GM23338 (cell line): ENCODE results near the gene REC8. TPM values are rescaled to one million over a fixed set of nuclear protein-coding genes. Genes with fewer than 3 reads are reported as not detected.
A peak's percentile ranks its signal among the peaks of the same experiment; 100 is the strongest.

Experiments
- ATAC-seq: fragments of 200-7000 bp; cut with Tn5 transposase; 3 replicates; pipeline ENCODE4 v1.9.1; 2020
- DNase-seq: peaks from one replicate; pipeline ENCODE4 v3.0.0-alpha.2; 2015; ENCODE audit warnings: low spot score
- H2AFZ ChIP-seq: fragments of 200-600 bp; sonication (generic); 2 replicates; pipeline ENCODE4 v1.8.0; 2016; ENCODE audit warnings: antibody characterized with exemption, mild to moderate bottlenecking, moderate library complexity
- H3F3A ChIP-seq: fragments of 200-600 bp; sonication (generic); replicated peaks from 2 replicates; pipeline ENCODE4 v1.8.0; 2017; ENCODE audit warnings: antibody characterized with exemption, mixed run types, low read depth
- H3K27ac ChIP-seq: fragments of 200-600 bp; sonication (generic); 2 replicates; pipeline ENCODE4 v1.6.1; 2016; ENCODE audit warnings: low read depth
- H3K27me3 ChIP-seq: fragments of 200-600 bp; sonication (generic); 2 replicates; pipeline ENCODE4 v1.8.0; 2016; ENCODE audit warnings: mild to moderate bottlenecking, mixed run types, moderate library complexity; ENCODE audit not compliant: insufficient read depth
- H3K36me3 ChIP-seq: fragments of 200-600 bp; sonication (generic); 2 replicates; pipeline ENCODE4 v1.8.0; 2016; ENCODE audit warnings: mild to moderate bottlenecking; ENCODE audit not compliant: insufficient read depth
- H3K4me1 ChIP-seq: fragments of 200-600 bp; sonication (generic); 2 replicates; pipeline ENCODE4 v1.8.0; 2016; ENCODE audit warnings: mild to moderate bottlenecking, moderate library complexity; ENCODE audit not compliant: insufficient read depth
- H3K4me2 ChIP-seq: fragments of 200-600 bp; sonication (generic); 2 replicates; pipeline ENCODE4 v1.7.1; 2017; ENCODE audit warnings: mixed run types
- H3K4me3 ChIP-seq: fragments of 200-600 bp; sonication (generic); 2 replicates; pipeline ENCODE4 v1.6.1; 2016; ENCODE audit warnings: mixed run types
- H3K79me2 ChIP-seq: fragments of 200-600 bp; sonication (generic); replicated peaks from 2 replicates; pipeline ENCODE4 v1.8.0; 2017; ENCODE audit warnings: mild to moderate bottlenecking; ENCODE audit not compliant: insufficient read depth
- H3K9me2 ChIP-seq: fragments of 200-600 bp; sonication (generic); 2 replicates; pipeline ENCODE4 v1.8.0; 2017; ENCODE audit not compliant: insufficient read depth
- H4K20me1 ChIP-seq: fragments of 200-600 bp; sonication (generic); replicated peaks from 2 replicates; pipeline ENCODE4 v1.8.0; 2017; ENCODE audit warnings: mild to moderate bottlenecking; ENCODE audit not compliant: insufficient read depth
- H3K27ac Mint-ChIP-seq: 2 replicates; pipeline ENCODE4 v1.8.0; 2020; ENCODE audit warnings: inconsistent platforms, mild to moderate bottlenecking, moderate library complexity, mixed read lengths
- H3K27me3 Mint-ChIP-seq: 3 replicates; pipeline ENCODE4 v1.8.0; 2022; ENCODE audit warnings: low read depth, mild to moderate bottlenecking, moderate library complexity, mixed read lengths, inconsistent platforms; ENCODE audit not compliant: insufficient read depth, poor library complexity
- H3K36me3 Mint-ChIP-seq: 3 replicates; pipeline ENCODE4 v1.8.0; 2021; ENCODE audit warnings: low read depth, mild to moderate bottlenecking, inconsistent platforms, moderate library complexity, mixed read lengths
- H3K4me1 Mint-ChIP-seq: 3 replicates; pipeline ENCODE4 v1.8.0; 2020; ENCODE audit warnings: mild to moderate bottlenecking, inconsistent platforms, mixed read lengths
- H3K4me3 Mint-ChIP-seq: 3 replicates; pipeline ENCODE4 v1.8.0; 2021; ENCODE audit warnings: moderate library complexity, mild to moderate bottlenecking, inconsistent platforms, mixed read lengths
- H3K9me3 Mint-ChIP-seq: 3 replicates; pipeline ENCODE4 v1.8.0; 2020; ENCODE audit warnings: moderate library complexity, mild to moderate bottlenecking, inconsistent platforms, mixed read lengths
- CREB1 ChIP-seq: fragments of 250-450 bp; sonication (Bioruptor Pico); IDR thresholded peaks from 2 replicates; pipeline ENCODE4 v1.5.0; 2020; ENCODE audit warnings: low read depth, mild to moderate bottlenecking, moderate library complexity
- CTCF ChIP-seq, 2 experiments: fragments of 200-600 bp in 1 of 2; sonication (generic) in 1 of 2; conservative IDR thresholded peaks; 2 replicates each; pipeline versions ENCODE4 v1.5.1 to v1.6.1; 2016 to 2017; ENCODE audit warnings: antibody characterized with exemption in 2 of 2, low read depth in 2 of 2, mild to moderate bottlenecking in 2 of 2, moderate library complexity in 1 of 2
- EZH2 ChIP-seq: fragments of 200-600 bp; sonication (generic); IDR thresholded peaks from one replicate; pipeline ENCODE4 v1.8.0; 2017; ENCODE audit warnings: antibody characterized with exemption, mild to moderate bottlenecking, low read depth; ENCODE audit not compliant: unreplicated experiment
- EZH2phosphoT487 ChIP-seq: fragments of 200-600 bp; sonication (generic); IDR thresholded peaks from one replicate; pipeline ENCODE4 v1.8.1; 2018; ENCODE audit warnings: antibody characterized with exemption; ENCODE audit not compliant: unreplicated experiment
- JUNB ChIP-seq: IDR thresholded peaks from one replicate; pipeline ENCODE4 v1.6.1; 2016; ENCODE audit warnings: antibody characterized with exemption; ENCODE audit not compliant: unreplicated experiment
- NANOG ChIP-seq: IDR thresholded peaks from 2 replicates; pipeline ENCODE4 v1.6.1; 2016; ENCODE audit warnings: antibody characterized with exemption, borderline replicate concordance
- POLR2AphosphoS5 ChIP-seq: IDR thresholded peaks from 2 replicates; pipeline ENCODE4 v1.6.1; 2016; ENCODE audit warnings: antibody characterized with exemption, low read depth
- REST ChIP-seq: IDR thresholded peaks from one replicate; pipeline ENCODE4 v1.6.1; 2018; ENCODE audit warnings: antibody characterized with exemption; ENCODE audit not compliant: unreplicated experiment
- STAT1 ChIP-seq: IDR thresholded peaks from one replicate; pipeline ENCODE4 v1.6.1; 2016; ENCODE audit warnings: antibody characterized with exemption; ENCODE audit not compliant: unreplicated experiment
- ZNF114 ChIP-seq: fragments of 250-450 bp; sonication (Bioruptor Pico); IDR thresholded peaks from 2 replicates; pipeline ENCODE4 v1.5.0; 2020; ENCODE audit warnings: mild to moderate bottlenecking, moderate library complexity
- ZNF331 ChIP-seq: fragments of 250-450 bp; sonication (Bioruptor Pico); IDR thresholded peaks from 2 replicates; pipeline ENCODE4 v1.5.0; 2020; ENCODE audit warnings: low read depth, mild to moderate bottlenecking, moderate library complexity
- polyA plus RNA-seq: library from polyadenylated mRNA; unstranded; fragments of >200 nt; fragmentation: Nextera tagmentation; extraction: Ambion mirVana; gene quantifications from 2 replicates; pipeline ENCODE4 v1.2.1, GENCODE V29; 2016
- total RNA-seq: library from RNA; depleted of rRNA; stranded (reverse); fragments of >200 nt; shearing (Covaris generic); gene quantifications from 2 replicates; pipeline ENCODE4 v1.2.3, GENCODE V29; 2014
- TF ChIP-seq, protein P1 (sequence below): fragments of 250-450 bp; sonication (Bioruptor Pico); IDR thresholded peaks from 2 replicates; pipeline ENCODE4 v1.5.0; 2020; ENCODE audit warnings: mild to moderate bottlenecking, moderate library complexity
- TF ChIP-seq, protein P2 (sequence below): IDR thresholded peaks from 2 replicates; pipeline ENCODE4 v1.6.1; 2016; ENCODE audit warnings: antibody characterized with exemption

The REC8 gene
- total and polyA plus RNA-seq, 2 experiments from 2014 or later, result 25.7 to 36.8 TPM

DNA sequence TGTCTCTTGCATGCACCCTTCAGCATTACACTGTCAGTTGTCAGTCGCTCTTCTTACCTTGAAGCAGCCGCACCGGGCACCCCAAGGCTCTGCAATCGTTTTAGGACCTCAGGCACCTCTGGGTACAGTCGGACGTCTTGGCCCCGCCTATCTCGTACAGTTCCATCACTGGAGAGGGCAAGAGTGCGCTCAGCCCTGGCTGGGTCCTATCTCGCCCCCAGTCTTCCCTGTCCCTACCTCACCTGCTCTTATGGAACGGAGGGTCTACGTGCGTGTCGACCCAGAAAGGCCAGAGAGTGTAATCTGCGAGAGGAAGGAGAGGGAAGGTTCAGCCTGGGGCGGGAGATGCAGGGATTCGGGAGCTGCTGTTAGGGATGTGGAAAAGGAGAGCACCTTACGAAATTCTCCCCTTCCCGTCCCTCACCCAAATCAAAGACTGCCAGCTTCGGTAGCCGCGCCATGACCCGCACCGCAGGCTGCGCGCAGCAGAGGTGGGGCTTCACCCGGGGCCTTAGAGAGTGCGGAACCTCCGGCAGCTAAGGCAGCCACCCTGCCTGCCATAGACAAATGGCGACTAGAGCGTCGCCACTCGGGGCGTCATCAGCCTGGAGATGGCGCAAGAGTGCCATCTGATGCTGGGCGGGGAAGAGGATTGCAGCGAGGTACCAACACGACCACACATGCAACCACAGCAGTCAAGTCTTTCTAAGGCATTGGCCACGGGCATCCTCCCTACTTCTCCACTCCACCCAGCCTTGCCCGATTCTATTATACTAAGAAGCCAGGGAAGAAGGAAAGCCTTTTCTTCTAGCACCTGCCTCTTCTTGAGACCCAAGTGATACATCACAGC is 43.8 kb downstream of the REC8 start, which contains the start of gene MDP1:
MDP1 (minus strand) TSS at position 572 of the 850 bp plus-strand sequence; CDS start at position 461, 111 bp downstream.
- Histone ChIP-seq H3K36me3 (no peaks in the 10 kb centered on the region), H3F3A (peaks cover 29% of the 10 kb centered on the region), H3K9me2 (no peaks in the 10 kb centered on the region), H3K79me2 (peaks cover 16% of the 10 kb centered on the region), H3K4me1 (peaks cover 16% of the 10 kb centered on the region), H2AFZ (peak within 1 kb of the TSS; percentile 89), H3K4me2 (peak within 1 kb of the TSS; percentile 98), H3K4me3 (peak within 1 kb of the TSS; percentile 93), H4K20me1 (peaks cover 11% of the 10 kb centered on the region), H3K27me3 (no peaks in the 10 kb centered on the region), H3K27ac (peak within 1 kb of the TSS; percentile 95)
- Mint-ChIP-seq H3K9me3 (peaks cover 3% of the 10 kb centered on the region; the same call in 2 of the 3 replicates), H3K4me3 (peak within 1 kb of the TSS; percentile 93), H3K27me3 (peaks cover 19% of the 10 kb centered on the region), H3K4me1 (peaks cover 19% of the 10 kb centered on the region), H3K36me3 (peaks cover 34% of the 10 kb centered on the region), H3K27ac (peak within 1 kb of the TSS; percentile 92)
- TF ChIP-seq CTCF (conservative IDR thresholded peaks at IDR 0.05; ENCODE audit: low read depth in 2 of 2) (peak; percentile 60 to 85), POLR2AphosphoS5 (peak; percentile 84), NANOG (no peak), ZNF114 (CRISPR knock-in tag) (no peak), STAT1 (no peak), JUNB (no peak), REST (no peak), EZH2 (no peak), EZH2phosphoT487 (no peak), CREB1 (CRISPR knock-in tag) (peak; percentile 96), ZNF331 (CRISPR knock-in tag) (no peak)
- TF ChIP-seq, protein P1, sequence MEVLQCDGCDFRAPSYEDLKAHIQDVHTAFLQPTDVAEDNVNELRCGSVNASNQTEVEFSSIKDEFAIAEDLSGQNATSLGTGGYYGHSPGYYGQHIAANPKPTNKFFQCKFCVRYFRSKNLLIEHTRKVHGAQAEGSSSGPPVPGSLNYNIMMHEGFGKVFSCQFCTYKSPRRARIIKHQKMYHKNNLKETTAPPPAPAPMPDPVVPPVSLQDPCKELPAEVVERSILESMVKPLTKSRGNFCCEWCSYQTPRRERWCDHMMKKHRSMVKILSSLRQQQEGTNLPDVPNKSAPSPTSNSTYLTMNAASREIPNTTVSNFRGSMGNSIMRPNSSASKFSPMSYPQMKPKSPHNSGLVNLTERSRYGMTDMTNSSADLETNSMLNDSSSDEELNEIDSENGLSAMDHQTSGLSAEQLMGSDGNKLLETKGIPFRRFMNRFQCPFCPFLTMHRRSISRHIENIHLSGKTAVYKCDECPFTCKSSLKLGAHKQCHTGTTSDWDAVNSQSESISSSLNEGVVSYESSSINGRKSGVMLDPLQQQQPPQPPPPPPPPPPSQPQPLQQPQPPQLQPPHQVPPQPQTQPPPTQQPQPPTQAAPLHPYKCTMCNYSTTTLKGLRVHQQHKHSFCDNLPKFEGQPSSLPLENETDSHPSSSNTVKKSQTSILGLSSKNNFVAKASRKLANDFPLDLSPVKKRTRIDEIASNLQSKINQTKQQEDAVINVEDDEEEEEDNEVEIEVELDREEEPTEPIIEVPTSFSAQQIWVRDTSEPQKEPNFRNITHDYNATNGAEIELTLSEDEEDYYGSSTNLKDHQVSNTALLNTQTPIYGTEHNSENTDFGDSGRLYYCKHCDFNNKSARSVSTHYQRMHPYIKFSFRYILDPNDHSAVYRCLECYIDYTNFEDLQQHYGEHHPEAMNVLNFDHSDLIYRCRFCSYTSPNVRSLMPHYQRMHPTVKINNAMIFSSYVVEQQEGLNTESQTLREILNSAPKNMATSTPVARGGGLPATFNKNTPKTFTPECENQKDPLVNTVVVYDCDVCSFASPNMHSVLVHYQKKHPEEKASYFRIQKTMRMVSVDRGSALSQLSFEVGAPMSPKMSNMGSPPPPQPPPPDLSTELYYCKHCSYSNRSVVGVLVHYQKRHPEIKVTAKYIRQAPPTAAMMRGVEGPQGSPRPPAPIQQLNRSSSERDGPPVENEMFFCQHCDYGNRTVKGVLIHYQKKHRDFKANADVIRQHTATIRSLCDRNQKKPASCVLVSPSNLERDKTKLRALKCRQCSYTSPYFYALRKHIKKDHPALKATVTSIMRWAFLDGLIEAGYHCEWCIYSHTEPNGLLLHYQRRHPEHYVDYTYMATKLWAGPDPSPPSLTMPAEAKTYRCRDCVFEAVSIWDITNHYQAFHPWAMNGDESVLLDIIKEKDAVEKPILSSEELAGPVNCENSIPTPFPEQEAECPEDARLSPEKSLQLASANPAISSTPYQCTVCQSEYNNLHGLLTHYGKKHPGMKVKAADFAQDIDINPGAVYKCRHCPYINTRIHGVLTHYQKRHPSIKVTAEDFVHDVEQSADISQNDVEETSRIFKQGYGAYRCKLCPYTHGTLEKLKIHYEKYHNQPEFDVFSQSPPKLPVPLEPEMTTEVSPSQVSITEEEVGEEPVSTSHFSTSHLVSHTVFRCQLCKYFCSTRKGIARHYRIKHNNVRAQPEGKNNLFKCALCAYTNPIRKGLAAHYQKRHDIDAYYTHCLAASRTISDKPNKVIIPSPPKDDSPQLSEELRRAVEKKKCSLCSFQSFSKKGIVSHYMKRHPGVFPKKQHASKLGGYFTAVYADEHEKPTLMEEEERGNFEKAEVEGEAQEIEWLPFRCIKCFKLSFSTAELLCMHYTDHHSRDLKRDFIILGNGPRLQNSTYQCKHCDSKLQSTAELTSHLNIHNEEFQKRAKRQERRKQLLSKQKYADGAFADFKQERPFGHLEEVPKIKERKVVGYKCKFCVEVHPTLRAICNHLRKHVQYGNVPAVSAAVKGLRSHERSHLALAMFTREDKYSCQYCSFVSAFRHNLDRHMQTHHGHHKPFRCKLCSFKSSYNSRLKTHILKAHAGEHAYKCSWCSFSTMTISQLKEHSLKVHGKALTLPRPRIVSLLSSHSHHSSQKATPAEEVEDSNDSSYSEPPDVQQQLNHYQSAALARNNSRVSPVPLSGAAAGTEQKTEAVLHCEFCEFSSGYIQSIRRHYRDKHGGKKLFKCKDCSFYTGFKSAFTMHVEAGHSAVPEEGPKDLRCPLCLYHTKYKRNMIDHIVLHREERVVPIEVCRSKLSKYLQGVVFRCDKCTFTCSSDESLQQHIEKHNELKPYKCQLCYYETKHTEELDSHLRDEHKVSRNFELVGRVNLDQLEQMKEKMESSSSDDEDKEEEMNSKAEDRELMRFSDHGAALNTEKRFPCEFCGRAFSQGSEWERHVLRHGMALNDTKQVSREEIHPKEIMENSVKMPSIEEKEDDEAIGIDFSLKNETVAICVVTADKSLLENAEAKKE (CRISPR knock-in tag), result no peak
- TF ChIP-seq, protein P2, sequence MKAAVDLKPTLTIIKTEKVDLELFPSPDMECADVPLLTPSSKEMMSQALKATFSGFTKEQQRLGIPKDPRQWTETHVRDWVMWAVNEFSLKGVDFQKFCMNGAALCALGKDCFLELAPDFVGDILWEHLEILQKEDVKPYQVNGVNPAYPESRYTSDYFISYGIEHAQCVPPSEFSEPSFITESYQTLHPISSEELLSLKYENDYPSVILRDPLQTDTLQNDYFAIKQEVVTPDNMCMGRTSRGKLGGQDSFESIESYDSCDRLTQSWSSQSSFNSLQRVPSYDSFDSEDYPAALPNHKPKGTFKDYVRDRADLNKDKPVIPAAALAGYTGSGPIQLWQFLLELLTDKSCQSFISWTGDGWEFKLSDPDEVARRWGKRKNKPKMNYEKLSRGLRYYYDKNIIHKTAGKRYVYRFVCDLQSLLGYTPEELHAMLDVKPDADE, result 0 out of 2 replicates have a peak, but pooled peaks have one; percentile 22
- ATAC-seq (peak; percentile 77), DNase-seq (peak; percentile 94)
